ENCODE measurements around the gene A4GALT. TPM values are rescaled to one million over a fixed set of nuclear protein-coding genes. Genes with fewer than 3 reads are reported as not detected.

The A4GALT gene
- total and polyA plus RNA-seq, 2 donors (not counting 3 experiments of a cell fraction or from before 2014, with no cell fraction given): 5.4 to 20.7 TPM

GRCh38 chr22:42693055-42693762 is 27.5 kb downstream of the A4GALT start:
- no peak overlapping the region for H3K4me2 ChIP-seq (ENCODE audit: insufficient read depth, low read length)
- intact Hi-C loops (cut with micrococcal nuclease): no loop called here
- H3K9me1 ChIP-seq (replicated peaks; ENCODE audit: control insufficient read depth, extremely low read depth, insufficient read depth, low read length): no peaks in the 10 kb centered on the region
- peaks cover 5% of the 10 kb centered on the region for H3K4me1 ChIP-seq (ENCODE audit: control insufficient read depth, extremely low read depth, insufficient read depth, low read length)
- TF ChIP-seq GATA2 (IDR thresholded peaks at IDR 0.05; ENCODE audit: insufficient read depth, insufficient read length, low read depth, low read length) (no peak), EZH2 (IDR thresholded peaks at IDR 0.05; ENCODE audit: borderline replicate concordance, low read depth, low read length, severe bottlenecking) (no peak), POLR2A (IDR thresholded peaks at IDR 0.05; ENCODE audit: low read depth, low read length) (no peak)
- no peak overlapping the region for H2AFZ ChIP-seq (ENCODE audit: low read depth, low read length)
- POLR2A ChIA-PET: no interaction called here
- no peak overlapping the region for H3K4me3 ChIP-seq (replicated peaks in 1 of 3; ENCODE audit: insufficient read depth in 1 of 3, low read depth in 1 of 3, low read length in 3 of 3)
- dilution Hi-C loops (cut with MboI; ENCODE audit: extremely low pct_ligation_motif_present, low sequenced_read_pairs): no loop called here
- no peak overlapping the region for H3K27ac ChIP-seq (ENCODE audit: insufficient read depth, low read depth, low read length)
- DNase-seq (ENCODE audit: low read depth, low spot score) (no peak), FAIRE-seq (no peak)
- no peaks in the 10 kb centered on the region for H3K27me3 ChIP-seq (ENCODE audit: control insufficient read depth in 2 of 2, insufficient read depth in 2 of 2, low read length in 2 of 2)
- H4K20me1 ChIP-seq (replicated peaks; ENCODE audit: control insufficient read depth, extremely low read depth, insufficient read depth, low read length): no peaks in the 10 kb centered on the region
- CTCF ChIA-PET: no interaction called here
- H3K79me2 ChIP-seq (ENCODE audit: control insufficient read depth, insufficient read depth, low read length): no peaks in the 10 kb centered on the region
- peaks cover 0 to 4% of the 10 kb centered on the region in 2 experiments for H3K36me3 ChIP-seq (ENCODE audit: control insufficient read depth in 2 of 2, extremely low read depth in 1 of 2, insufficient read depth in 2 of 2, low read length in 2 of 2)
- TSS peak; percentile 8 for BruUV-seq (replicated peaks)
- H3K9ac ChIP-seq (replicated peaks; ENCODE audit: extremely low read depth, insufficient read depth, low read length): no peak overlapping the region
- no peaks in the 10 kb centered on the region for H3K9me3 ChIP-seq (replicated peaks; ENCODE audit: control insufficient read depth, insufficient read depth, low read length)

GRCh38 chr22:42692239-42693054 is 28.2 kb downstream of the A4GALT start:
- ChIA-PET CTCF (no interaction called here), POLR2A (no interaction called here)
- Histone ChIP-seq H4K20me1 (replicated peaks; ENCODE audit: control insufficient read depth, extremely low read depth, insufficient read depth, low read length) (no peaks in the 10 kb centered on the region), H3K79me2 (ENCODE audit: control insufficient read depth, insufficient read depth, low read length) (no peaks in the 10 kb centered on the region), H3K27me3 (ENCODE audit: control insufficient read depth in 2 of 2, insufficient read depth in 2 of 2, low read length in 2 of 2) (no peaks in the 10 kb centered on the region), H3K9me1 (replicated peaks; ENCODE audit: control insufficient read depth, extremely low read depth, insufficient read depth, low read length) (no peaks in the 10 kb centered on the region), H3K27ac (ENCODE audit: insufficient read depth, low read depth, low read length) (no peak overlapping the region), H3K4me2 (ENCODE audit: insufficient read depth, low read length) (no peak overlapping the region), H3K9ac (replicated peaks; ENCODE audit: extremely low read depth, insufficient read depth, low read length) (no peak overlapping the region), H3K9me3 (replicated peaks; ENCODE audit: control insufficient read depth, insufficient read depth, low read length) (no peaks in the 10 kb centered on the region), H2AFZ (ENCODE audit: low read depth, low read length) (no peak overlapping the region), H3K4me3 (replicated peaks in 1 of 3; ENCODE audit: insufficient read depth in 1 of 3, low read depth in 1 of 3, low read length in 3 of 3) (no peak overlapping the region), H3K36me3 (ENCODE audit: control insufficient read depth in 2 of 2, extremely low read depth in 1 of 2, insufficient read depth in 2 of 2, low read length in 2 of 2) (peaks cover 0 to 4% of the 10 kb centered on the region in 2 experiments), H3K4me1 (ENCODE audit: control insufficient read depth, extremely low read depth, insufficient read depth, low read length) (peaks cover 3% of the 10 kb centered on the region)
- DNase-seq (ENCODE audit: low read depth, low spot score): no peak
- BruUV-seq (replicated peaks): no TSS peak
- intact Hi-C loops (cut with micrococcal nuclease): no loop called here
- dilution Hi-C loops (cut with MboI; ENCODE audit: extremely low pct_ligation_motif_present, low sequenced_read_pairs): no loop called here
- TF ChIP-seq EZH2 (IDR thresholded peaks at IDR 0.05; ENCODE audit: borderline replicate concordance, low read depth, low read length, severe bottlenecking) (no peak), JUN (IDR thresholded peaks at IDR 0.05; ENCODE audit: borderline replicate concordance, insufficient read depth, insufficient read length, low read depth) (no peak), MAX (IDR thresholded peaks at IDR 0.05; ENCODE audit: insufficient read depth, insufficient read length) (no peak), POLR2A (IDR thresholded peaks at IDR 0.05; ENCODE audit: low read depth, low read length) (no peak), CTCF (IDR thresholded peaks at IDR 0.05; ENCODE audit: extremely low read depth in 1 of 2, insufficient read depth in 1 of 2, low read depth in 1 of 2, low read length in 2 of 2) (no peak), POLR2AphosphoS5 (IDR thresholded peaks at IDR 0.05; ENCODE audit: insufficient read depth, low read depth, low read length) (no peak), GATA2 (IDR thresholded peaks at IDR 0.05; ENCODE audit: insufficient read depth, insufficient read length, low read depth, low read length) (no peak), FOS (IDR thresholded peaks at IDR 0.05; ENCODE audit: borderline replicate concordance, insufficient read depth, low read length) (no peak), MYC (IDR thresholded peaks at IDR 0.05; ENCODE audit: low read depth, low read length) (no peak)
- no peak for FAIRE-seq
